ENCODE results near the gene ZNF425. TPM values are rescaled to one million over a fixed set of nuclear protein-coding genes. Genes with fewer than 3 reads are reported as not detected.

Gene ZNF425
- total and polyA plus RNA-seq, 2 experiments from 2014 or later: 4.3 to 5.0 TPM

GRCh38 chr7:149166630-149167352, 40.7 kb upstream of the ZNF425 start:
- TF ChIP-seq EZH2phosphoT487 (IDR thresholded peaks at IDR 0.05; ENCODE audit: unreplicated experiment) (no peak), NANOG (IDR thresholded peaks at IDR 0.05; ENCODE audit: borderline replicate concordance) (no peak), CREB1 (CRISPR knock-in tag; IDR thresholded peaks at IDR 0.05; ENCODE audit: low read depth) (no peak), ETS1 (IDR thresholded peaks at IDR 0.05) (no peak), ZNF114 (CRISPR knock-in tag; IDR thresholded peaks at IDR 0.05) (no peak), EZH2 (IDR thresholded peaks at IDR 0.05; ENCODE audit: low read depth, unreplicated experiment) (no peak), REST (IDR thresholded peaks at IDR 0.05; ENCODE audit: unreplicated experiment) (no peak), STAT1 (IDR thresholded peaks at IDR 0.05; ENCODE audit: unreplicated experiment) (no peak), CTCF (conservative IDR thresholded peaks at IDR 0.05; ENCODE audit: low read depth in 2 of 2) (no peak)
- Histone ChIP-seq H3K36me3 (ENCODE audit: insufficient read depth) (peaks cover 82% of the 10 kb centered on the region), H3K4me2 (no peak overlapping the region), H3K27me3 (ENCODE audit: insufficient read depth) (no peaks in the 10 kb centered on the region), H3K4me1 (ENCODE audit: insufficient read depth) (no peaks in the 10 kb centered on the region), H2AFZ (no peak overlapping the region), H3K4me3 (no peak overlapping the region), H3K79me2 (replicated peaks; ENCODE audit: insufficient read depth) (peaks cover 96% of the 10 kb centered on the region), H3K9me2 (ENCODE audit: insufficient read depth) (no peaks in the 10 kb centered on the region), H4K20me1 (replicated peaks; ENCODE audit: insufficient read depth) (peaks cover 60% of the 10 kb centered on the region), H3K27ac (ENCODE audit: low read depth) (peak overlapping the region; percentile 85), H3F3A (replicated peaks; ENCODE audit: low read depth) (peaks cover 40% of the 10 kb centered on the region)
- no peak overlapping the region for H3K4me3 Mint-ChIP-seq
- H3K9me3 Mint-ChIP-seq: no peaks in the 10 kb centered on the region
- H3K36me3 Mint-ChIP-seq (ENCODE audit: low read depth): peaks cover 96% of the 10 kb centered on the region
- 0 out of 2 replicates have a peak overlapping the region, but pooled peaks have one; percentile 41 for H3K27ac Mint-ChIP-seq
- no peaks in the 10 kb centered on the region for H3K4me1 Mint-ChIP-seq
- ATAC-seq (no peak), DNase-seq (ENCODE audit: low spot score) (no peak)
- peaks cover 9% of the 10 kb centered on the region for H3K27me3 Mint-ChIP-seq (ENCODE audit: insufficient read depth, low read depth, poor library complexity)

Measured in GM23338 (cell line).